Inferior parietal cortex (tissue), 1 donor: ENCODE data around the gene ECHDC1.

Experiments used
- DNase-seq: peaks from one replicate; pipeline ENCODE4 v3.0.0-alpha.2; 2016; ENCODE audit errors: extremely low spot score

The ECHDC1 gene

DNA sequence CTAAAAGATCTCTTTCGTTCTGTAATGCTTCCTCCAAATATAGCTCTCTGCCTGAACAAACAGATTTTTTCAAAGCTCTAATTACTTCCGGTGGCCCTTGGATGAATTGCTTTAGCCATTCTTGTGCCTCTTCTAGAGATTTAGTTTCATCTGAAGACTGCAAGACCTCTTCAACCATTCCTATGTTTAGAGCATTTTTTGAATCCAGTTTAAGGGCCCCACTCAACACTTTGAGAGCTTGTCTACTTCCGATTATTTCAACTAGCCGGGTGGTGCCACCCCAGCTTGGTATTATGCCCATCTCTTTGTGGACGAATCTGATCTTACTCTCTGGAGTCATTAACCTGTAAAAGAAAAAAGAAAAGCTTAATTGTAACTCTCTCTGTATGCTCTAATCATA, 53.5 kb downstream of the ECHDC1 start:
- no peak for DNase-seq

DNA sequence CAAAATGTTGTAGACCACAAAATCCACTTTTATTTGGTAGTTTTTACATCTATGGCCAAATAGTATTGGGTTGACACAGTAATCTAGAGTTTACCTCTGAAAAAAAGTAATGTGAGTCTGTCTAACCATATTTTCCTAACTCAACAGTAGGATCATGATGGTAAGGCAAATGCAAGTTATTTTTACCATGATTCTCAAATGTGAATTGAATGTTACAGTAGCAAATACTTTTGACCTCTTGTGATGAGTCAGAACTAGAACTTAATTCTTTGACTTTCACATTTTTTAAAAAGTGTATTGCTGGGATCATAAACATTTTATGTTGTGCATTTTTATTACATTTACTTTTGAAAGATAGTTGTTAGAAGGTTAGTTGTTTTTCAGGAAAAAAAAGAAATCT, 54.7 kb downstream of the ECHDC1 start:
- no peak for DNase-seq

DNA sequence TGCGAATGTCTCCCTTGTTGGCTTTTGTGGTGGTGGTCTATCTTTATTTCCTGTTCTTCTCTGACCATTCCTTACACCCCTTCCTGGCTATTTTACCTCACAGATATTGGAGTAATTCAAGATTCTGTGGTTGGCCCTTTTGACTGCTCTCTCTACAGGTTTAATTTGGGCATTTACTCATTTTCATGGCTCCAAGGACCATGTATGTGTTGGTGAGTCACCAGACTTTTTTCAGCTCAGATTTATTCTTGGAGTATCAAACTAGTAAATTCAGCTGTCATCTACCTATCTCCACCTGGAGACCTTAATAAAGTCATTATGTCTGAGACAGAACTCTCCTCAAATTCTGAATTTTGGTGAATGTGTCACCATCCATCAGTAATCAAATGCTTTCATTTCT, 61.2 kb downstream of the ECHDC1 start:
- no peak for DNase-seq

DNA sequence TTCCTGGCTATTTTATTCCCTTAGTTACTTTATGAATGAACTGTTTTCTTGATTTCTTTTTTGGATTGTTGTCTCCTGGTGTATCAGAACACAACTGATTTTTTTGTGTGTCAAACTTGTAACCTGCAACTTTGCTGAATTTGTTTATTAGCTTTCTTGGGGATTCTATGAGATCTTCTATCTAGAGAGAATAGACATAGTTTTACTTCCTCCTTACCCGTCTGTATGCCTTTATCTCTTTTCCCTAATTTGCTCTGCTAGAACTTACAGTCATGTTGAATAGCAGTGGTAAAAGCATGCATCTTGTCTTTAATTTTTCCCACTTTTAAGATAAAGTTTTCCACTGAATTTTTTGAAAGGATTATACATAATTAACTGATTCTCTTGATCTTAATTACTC, 63.6 kb downstream of the ECHDC1 start:
- no peak for DNase-seq

DNA sequence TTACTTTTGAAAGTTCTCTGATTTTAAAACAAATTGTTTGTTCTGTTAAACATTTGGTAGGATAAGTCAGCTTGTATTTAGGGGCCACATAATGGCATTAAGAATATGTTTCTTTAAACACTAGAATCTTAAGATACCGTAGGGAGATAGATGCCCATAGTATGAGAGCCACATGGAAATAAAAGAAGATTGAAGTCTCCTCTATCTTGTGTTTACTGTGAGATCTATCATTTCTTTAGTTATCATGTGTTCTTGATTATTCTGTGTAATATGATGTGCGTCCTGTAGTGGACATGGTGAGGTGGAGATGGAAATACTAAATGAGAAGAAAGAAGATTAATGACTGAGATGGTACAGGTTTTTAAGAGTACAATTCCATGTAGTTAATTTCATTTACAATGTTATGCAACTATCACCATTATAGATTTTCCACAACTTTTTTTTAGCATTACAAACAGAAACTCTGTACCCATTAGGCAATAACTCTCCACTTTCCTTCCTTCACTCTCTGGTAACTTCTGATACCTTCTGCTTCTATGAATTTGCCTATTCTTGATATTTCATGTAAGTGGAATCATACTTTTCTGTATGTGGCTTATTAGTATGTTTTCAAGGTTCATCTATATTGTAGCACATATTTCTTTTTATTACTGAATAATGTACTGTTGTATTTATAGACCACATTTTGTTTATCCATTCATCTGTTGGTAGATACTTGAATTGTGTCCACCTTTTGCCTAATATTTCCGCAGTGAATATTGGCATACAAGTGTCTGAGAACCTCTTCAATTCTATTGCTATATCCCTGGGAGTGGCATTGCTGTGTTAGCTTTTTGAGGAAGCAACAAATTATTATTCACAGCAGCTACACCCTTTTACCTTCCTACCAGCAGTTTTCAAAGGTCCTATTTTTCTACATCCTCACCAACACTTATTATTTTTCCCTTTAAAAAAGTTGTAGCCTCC, 65.2 kb downstream of the ECHDC1 start:
- DNase-seq = no peak

DNA sequence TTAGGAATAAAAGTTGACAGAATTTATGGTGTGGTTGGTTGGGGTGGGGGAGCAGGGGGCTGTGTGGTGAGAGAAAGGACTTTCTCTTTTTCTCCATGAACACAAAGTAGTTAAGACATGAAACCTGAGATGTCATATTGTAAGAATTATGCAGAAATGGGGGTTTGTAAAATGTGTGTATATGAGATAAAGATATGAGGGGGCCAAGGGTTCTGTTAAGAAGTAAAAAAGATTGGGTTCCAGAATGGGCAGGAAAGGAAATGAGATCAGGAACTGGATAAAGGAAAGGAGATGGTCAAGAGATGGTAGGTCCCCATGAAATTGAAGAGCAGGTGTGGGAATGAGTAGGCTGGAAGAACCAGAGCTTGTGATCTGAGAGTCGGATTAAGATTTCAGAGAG, 67.1 kb downstream of the ECHDC1 start:
- no peak for DNase-seq

DNA sequence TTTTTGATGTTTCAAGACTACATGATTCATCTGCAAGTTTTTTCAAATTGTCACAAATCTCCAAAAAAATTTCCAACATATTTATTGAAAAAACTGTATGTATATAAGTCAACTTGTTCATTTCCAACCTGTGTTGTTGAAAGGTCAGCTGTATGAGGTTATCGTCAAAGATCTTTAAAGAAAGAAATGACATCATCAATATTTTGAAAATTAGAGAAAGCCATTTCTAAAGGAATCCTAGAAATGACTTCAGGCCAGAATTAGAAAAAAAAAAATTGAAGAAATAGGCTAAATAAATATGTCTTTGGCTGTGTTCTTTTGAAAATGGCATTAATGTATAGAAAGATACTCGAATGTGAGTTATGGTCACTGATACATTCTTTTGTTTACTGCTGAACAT, 69.9 kb downstream of the ECHDC1 start:
- DNase-seq = no peak

DNA sequence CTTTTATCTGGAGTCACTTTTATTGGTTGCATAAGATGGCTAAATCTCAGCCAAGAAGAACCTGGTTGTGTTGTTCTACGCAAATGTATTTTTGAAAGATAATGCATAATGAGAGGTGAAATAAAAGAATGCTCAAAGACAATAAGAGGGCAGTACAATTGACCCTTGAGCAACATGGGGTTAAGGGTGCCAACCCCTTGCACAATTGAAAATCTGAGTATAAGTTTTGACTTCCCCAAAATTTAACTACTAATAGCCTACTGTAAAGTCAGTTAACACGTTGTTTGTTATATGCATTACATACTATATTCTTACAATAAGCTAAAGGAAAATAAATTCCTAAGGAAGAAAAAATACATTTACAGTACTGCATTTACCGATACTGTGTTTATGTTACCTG, 70.8 kb downstream of the ECHDC1 start:
- no peak for DNase-seq

DNA sequence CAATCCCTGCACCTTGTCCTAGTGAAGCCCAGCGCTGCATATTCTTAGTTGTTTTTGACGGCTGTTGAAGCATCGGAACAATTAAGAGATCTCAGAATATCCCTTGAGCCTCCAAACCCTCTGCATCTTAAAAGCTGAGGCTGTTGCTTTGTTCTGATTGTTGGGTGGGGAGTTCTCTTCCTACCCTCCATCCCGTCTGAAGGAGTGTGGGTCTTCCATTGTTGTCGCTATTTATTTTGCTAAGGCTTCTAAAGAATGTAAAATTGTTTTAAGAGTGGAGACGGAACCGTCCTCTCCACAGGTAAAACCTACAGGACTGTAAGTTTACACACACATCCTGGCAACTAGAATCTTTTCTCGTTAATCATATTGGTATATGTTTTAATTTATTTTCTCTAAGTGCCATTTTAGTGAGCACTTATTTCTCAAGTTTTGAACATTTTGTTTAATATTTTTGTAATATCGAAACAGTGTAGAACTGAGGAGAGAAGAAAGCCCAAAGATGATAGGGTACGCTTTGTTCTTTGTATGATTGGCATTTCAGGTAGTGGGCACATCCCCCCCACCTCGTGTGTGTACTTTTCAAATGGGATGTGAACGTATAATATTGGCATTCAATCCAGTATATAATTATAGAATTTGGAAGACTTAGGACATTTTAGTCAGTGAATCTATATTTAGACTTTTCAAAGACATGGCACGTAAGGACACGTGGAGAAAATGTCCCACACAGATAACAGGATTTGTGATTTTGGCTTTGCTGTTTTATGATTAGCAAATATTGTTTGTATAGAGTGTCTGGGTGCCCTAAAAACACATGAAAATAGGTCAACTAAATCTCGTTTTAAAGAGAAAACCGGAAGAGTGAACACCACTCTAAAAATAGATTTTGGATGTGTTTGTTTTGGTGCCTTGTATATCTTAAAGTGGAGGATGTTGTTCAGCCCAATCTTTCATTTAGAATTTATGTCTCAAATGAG, 75.5 kb downstream of the ECHDC1 start:
- DNase-seq = peak; percentile 34

DNA sequence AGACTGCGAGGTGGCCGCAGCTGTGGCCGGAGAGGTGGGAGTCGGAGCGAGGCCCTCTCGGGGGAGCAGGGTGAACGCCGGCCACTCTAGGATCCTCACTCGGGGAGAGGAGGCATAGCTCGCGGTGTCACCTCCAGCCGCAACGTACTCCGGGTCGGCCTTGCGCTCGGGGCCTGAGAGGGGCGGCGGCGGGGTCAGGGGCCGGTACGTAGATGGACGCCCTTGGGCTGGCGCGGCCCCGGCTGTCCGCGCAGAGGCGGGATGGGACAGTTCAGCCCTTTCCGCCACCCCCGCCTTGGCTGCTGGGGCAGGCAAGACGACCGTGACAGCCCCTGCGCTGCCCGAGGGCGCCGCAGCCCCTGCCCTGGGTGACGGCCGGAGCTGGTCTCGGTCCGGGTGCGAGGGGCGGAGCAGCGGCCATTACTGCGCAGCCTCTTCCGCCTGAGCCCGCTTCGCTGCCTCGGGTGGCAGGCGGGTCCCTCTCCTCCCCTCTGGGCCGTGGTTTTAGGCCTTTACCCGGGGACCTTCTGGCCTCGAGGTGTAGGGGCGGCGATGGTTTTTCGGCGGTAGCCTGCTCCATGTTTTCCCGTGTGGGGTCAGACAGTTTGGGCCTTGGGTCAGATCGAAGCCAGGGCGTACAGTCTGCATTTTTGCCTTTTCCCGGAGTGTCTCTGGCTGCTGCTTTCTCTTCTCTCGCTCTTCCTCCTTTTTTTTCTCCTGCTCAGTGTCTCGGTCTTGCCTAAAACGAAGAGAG, 76.3 kb downstream of the ECHDC1 start:
- no peak for DNase-seq

DNA sequence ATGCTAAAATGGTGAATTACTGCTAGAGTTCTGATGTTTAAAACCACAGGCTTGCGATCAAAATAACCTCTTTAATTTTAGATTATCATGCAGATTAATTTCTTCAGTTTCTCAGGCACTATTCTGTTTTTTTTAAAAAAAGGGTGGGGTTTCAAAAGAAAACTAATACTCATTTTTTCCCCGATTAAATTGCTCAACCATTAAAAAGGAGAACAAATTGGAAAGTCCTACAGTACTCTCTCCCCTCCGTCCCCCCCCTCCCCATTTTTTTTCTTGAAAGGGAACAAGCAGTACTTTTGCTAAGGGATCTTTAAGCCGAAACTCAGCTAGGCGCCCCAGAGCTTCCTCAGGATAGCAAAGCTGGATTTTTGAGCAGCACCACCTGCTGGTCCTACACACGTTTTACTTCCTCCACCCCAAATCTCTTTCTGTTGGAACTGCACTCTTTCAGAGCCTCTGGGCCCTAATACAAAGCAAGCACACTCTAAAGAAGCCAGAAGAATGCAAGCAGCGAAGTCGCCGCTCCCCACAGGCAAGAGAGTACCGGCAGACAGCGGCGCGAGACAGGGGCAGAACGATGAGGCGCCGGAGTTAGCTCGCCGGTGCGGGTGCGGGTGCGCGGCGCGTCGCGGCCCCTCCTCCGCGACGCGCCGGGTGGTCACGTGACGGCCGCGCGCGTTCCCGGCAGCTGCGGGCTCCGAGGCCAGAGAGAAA, 77.1 kb downstream of the ECHDC1 start, which contains the start of gene RNF146:
Gene RNF146, plus strand, starts transcription at position 687 of the 714 bp plus-strand sequence. CDS start 13,475 bp downstream, outside the sequence.
- DNase-seq = peak; percentile 88

DNA sequence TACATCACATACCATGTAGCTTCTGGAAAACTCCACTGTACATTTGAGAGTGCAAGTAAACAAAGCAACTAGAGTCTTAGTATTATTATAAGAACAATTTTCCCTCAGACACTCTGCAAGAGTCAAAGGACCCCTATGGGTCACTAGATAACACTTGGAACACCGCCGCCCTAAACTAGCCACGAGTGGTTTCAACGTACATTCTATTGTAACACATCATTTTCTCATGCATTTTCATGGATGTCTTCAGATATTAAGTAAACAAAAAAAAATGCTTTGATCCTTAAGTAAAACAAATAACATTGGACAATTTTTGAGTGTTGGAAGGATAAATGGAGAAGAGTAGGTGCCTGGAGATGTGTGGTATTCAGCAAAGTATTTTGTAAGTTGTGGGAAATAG, 79.9 kb downstream of the ECHDC1 start:
- DNase-seq = no peak

DNA sequence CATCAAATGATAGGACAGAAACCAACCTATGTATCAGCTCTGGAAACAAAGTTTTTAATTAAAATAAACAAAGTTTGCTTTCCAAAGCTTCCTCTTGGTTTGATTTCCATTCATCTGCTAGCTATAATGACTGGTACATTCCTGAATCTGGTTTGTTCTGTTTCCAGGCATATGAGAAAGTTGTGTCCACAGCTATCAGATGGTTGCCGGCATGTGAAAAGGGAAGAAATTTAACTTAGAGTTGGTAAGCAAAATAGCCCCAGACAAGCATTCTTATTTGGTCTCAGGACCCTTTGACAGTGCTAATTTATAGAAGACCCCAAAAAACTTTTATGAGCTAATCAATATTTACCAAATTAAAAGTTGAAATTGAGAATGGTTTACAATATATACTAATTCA, 80.5 kb downstream of the ECHDC1 start:
- no peak for DNase-seq

DNA sequence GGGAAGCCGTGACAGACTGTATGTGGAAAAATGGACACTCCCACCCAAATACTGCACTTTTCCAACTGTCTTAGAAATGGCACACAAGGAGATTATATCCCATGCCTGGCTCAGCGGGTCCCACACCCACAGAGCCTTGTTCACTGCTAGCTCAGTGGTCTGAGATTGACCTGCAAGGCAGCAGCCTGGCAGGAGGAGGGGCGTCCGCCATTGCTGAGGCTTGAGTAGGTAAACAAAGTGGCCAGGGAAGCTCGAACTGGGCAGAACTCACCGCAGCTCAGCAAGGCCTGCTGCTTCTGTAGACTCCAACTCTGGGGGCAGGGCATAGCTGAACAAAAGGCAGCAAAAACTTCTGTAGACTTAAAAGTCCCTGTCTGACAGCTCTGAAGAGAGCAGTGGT, 88.1 kb downstream of the ECHDC1 start:
- no peak for DNase-seq

DNA sequence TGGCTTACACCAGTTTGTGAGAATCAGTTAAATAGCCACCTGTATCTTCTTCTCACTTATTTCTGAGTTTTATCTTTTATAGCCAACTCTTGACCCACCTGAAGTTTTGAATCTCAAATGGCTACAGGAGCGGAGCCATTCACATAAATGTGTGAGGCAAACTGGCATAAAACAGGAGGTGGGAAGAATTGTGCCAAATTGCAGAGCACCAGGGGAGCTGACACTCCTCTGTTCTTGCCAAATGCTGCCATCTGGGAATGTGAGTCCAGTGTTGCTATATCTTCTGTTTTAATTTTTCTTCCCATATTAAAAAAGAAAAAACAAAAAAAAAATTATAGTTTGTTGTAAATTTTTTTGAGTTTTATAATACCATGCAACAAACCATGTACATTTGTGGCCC, 93.8 kb downstream of the ECHDC1 start:
- DNase-seq = peak; percentile 34

DNA sequence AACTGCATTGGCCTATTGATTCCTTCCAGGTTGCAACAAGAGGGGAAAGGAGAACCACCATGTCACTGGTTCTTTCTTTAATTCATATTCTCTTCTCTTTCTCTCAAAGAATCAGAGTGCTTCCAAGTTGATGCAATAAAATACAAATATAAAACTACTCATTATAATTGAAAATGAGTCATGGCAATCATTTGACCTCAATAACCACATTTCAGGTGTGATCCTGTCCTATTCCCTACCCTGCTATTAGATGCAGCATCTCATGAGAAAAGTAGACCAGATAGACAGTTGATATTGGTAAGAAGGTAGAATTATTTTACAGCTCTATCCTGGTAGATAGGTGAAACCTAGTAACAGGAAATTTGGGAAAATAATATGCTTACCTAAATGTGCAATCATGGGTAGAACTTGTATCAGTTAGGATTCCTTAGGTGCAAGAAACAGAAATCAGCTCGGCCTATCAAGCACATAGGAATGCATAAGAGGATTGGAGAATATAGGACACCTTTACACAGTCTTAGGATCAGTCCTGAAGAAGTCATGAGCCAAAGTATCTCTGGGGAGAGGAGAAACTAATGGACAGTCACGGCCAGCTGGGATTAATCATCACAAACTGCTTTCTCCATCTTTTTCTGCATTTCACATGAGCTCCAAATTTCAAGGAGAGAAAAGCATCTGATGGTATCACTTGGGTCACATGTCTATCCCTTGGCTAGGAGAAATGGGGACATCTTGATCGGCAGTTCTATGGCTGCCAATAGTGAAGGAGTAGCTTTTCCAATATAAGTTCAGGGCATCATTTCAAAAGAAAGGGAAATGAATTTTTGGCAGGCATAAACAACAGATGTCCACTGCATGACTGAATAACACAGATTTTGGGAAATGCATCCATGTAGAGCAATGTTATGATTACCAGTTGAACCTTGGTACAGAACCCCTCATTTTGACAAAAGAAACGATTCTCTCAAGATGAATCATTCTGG, 96.0 kb downstream of the ECHDC1 start:
- DNase-seq = no peak

DNA sequence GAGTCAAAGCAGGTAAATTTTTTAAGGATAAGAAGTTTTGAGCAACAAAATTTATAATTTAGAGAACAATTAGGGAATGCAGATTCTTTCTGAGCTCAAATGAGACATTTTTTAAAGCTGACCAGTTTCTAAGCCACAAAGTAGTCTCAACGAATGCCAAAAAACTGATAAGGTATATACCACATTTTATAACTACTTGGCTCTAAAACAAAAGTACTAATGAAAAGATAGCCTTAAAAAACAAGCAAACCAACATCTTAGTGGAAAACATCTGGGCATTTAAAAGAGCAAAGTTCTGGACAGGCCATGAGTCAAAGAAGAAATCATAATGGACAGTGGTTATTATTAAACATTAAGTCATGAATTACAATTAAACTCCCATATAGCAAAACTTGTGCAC, 99.9 kb downstream of the ECHDC1 start:
- no peak for DNase-seq
